Measurements from ENCODE around the gene MIDN. TPM values are rescaled to one million over a fixed set of nuclear protein-coding genes. Genes with fewer than 3 reads are reported as not detected.
A peak's percentile ranks its signal among the peaks of the same experiment; 100 is the strongest.

Gene MIDN
- total RNA-seq, 1 donor from 2014 or later = 170 TPM

GRCh38 chr19:1278713-1279660, 30.6 kb downstream of the MIDN start:
- DNase-seq (ENCODE audit: extremely low spot score in 2 of 2) = no peak
- H3K36me3 ChIP-seq = peaks cover 0 to 30% of the 10 kb centered on the region in 2 donors
- no peak overlapping the region for H3K27ac ChIP-seq
- no peak for TF ChIP-seq CTCF (IDR thresholded peaks at IDR 0.05)
- no peak for TF ChIP-seq POLR2A (IDR thresholded peaks at IDR 0.05)
- no peak for TF ChIP-seq POLR2AphosphoS5 (IDR thresholded peaks at IDR 0.05; ENCODE audit: insufficient read depth in 1 of 2, low read depth in 1 of 2)
- peaks cover 24% of the 10 kb centered on the region for H3K4me1 ChIP-seq
- H3K27me3 ChIP-seq = no peaks in the 10 kb centered on the region
- intact Hi-C loops (cut with DNase I) = loop anchor here (10.0 kb wide), 2 partner anchors 106 to 166 kb away; partner anchors contain the start of gene NDUFS7
- no peak overlapping the region for H3K4me3 ChIP-seq
- no peaks in the 10 kb centered on the region for H3K9me3 ChIP-seq

- H3K27ac ChIP-seq = no peak overlapping the region
- H3K4me3 ChIP-seq = no peak overlapping the region
- peaks cover 0 to 22% of the 10 kb centered on the region in 2 donors for H3K36me3 ChIP-seq
- intact Hi-C loops (cut with DNase I) = loop anchor here (10.0 kb wide), 2 partner anchors 105 to 165 kb away; partner anchors contain the start of gene NDUFS7
- H3K4me1 ChIP-seq = peaks cover 16% of the 10 kb centered on the region
- no peak for TF ChIP-seq POLR2A (IDR thresholded peaks at IDR 0.05)
- TF ChIP-seq CTCF (IDR thresholded peaks at IDR 0.05) = peak; percentile 80 to 90 (median 85)
- peak; percentile 29 to 37 for TF ChIP-seq POLR2AphosphoS5 (IDR thresholded peaks at IDR 0.05; ENCODE audit: insufficient read depth in 1 of 2, low read depth in 1 of 2)
- no peaks in the 10 kb centered on the region for H3K9me3 ChIP-seq
- no peak for DNase-seq (ENCODE audit: extremely low spot score in 2 of 2)
- H3K27me3 ChIP-seq = no peaks in the 10 kb centered on the region
Measured at GRCh38 chr19:1279782-1280341, 31.5 kb downstream of the MIDN start.

GRCh38 chr19:1280636-1281568, 32.5 kb downstream of the MIDN start:
- H3K36me3 ChIP-seq = peaks cover 0 to 19% of the 10 kb centered on the region in 2 donors
- H3K4me1 ChIP-seq = peaks cover 17% of the 10 kb centered on the region
- no peaks in the 10 kb centered on the region for H3K27me3 ChIP-seq
- intact Hi-C loops (cut with DNase I) = no loop called here
- DNase-seq (ENCODE audit: extremely low spot score in 2 of 2) = no peak
- TF ChIP-seq CTCF (IDR thresholded peaks at IDR 0.05) (no peak), POLR2AphosphoS5 (IDR thresholded peaks at IDR 0.05; ENCODE audit: insufficient read depth in 1 of 2, low read depth in 1 of 2) (no peak), POLR2A (IDR thresholded peaks at IDR 0.05) (no peak)
- no peak overlapping the region for H3K27ac ChIP-seq
- no peak overlapping the region for H3K4me3 ChIP-seq
- no peaks in the 10 kb centered on the region for H3K9me3 ChIP-seq

GRCh38 chr19:1281569-1282287, 33.3 kb downstream of the MIDN start:
- H3K9me3 ChIP-seq = no peaks in the 10 kb centered on the region
- peaks cover 13% of the 10 kb centered on the region for H3K4me1 ChIP-seq

More at GRCh38 chr19:1281569-1282287, 33.3 kb downstream of the MIDN start:
- no peak for DNase-seq (ENCODE audit: extremely low spot score in 2 of 2)
- no peak for TF ChIP-seq POLR2AphosphoS5 (IDR thresholded peaks at IDR 0.05; ENCODE audit: insufficient read depth in 1 of 2, low read depth in 1 of 2)
- TF ChIP-seq POLR2A (IDR thresholded peaks at IDR 0.05) = no peak
- TF ChIP-seq CTCF (IDR thresholded peaks at IDR 0.05) = no peak
- intact Hi-C loops (cut with DNase I) = no loop called here
- peaks cover 2% of the 10 kb centered on the region for H3K27me3 ChIP-seq
- H3K27ac ChIP-seq = no peak overlapping the region
- H3K4me3 ChIP-seq = no peak overlapping the region
- peaks cover 0 to 19% of the 10 kb centered on the region in 2 donors for H3K36me3 ChIP-seq

All from vagina (tissue), 2 donors.